ENCODE results near the gene BCAS4. TPM values are rescaled to one million over a fixed set of nuclear protein-coding genes. Genes with fewer than 3 reads are reported as not detected.

BCAS4 gene
- total and polyA plus RNA-seq, 2 donors (not counting 1 experiment from before 2014, with no cell fraction given) = 14.1 to 33.7 TPM

- Histone ChIP-seq H3K27ac (ENCODE audit: insufficient read depth, low read length) (no peak overlapping the region), H4K20me1 (ENCODE audit: control insufficient read depth, extremely low read depth, insufficient read depth, low read length) (no peaks in the 10 kb centered on the region)
- TF ChIP-seq EZH2 (IDR thresholded peaks at IDR 0.05; ENCODE audit: low read length, missing control alignments) = no peak
- TF ChIP-seq, protein P1, sequence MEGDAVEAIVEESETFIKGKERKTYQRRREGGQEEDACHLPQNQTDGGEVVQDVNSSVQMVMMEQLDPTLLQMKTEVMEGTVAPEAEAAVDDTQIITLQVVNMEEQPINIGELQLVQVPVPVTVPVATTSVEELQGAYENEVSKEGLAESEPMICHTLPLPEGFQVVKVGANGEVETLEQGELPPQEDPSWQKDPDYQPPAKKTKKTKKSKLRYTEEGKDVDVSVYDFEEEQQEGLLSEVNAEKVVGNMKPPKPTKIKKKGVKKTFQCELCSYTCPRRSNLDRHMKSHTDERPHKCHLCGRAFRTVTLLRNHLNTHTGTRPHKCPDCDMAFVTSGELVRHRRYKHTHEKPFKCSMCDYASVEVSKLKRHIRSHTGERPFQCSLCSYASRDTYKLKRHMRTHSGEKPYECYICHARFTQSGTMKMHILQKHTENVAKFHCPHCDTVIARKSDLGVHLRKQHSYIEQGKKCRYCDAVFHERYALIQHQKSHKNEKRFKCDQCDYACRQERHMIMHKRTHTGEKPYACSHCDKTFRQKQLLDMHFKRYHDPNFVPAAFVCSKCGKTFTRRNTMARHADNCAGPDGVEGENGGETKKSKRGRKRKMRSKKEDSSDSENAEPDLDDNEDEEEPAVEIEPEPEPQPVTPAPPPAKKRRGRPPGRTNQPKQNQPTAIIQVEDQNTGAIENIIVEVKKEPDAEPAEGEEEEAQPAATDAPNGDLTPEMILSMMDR (conservative IDR thresholded peaks at IDR 0.05 in 1 of 2, IDR thresholded peaks at IDR 0.05 in 1 of 2; ENCODE audit: low read depth in 1 of 2, low read length in 2 of 2) = no peak
Observed at GRCh38 chr20:50834599-50835005, 39.7 kb downstream of the BCAS4 start.

DNA sequence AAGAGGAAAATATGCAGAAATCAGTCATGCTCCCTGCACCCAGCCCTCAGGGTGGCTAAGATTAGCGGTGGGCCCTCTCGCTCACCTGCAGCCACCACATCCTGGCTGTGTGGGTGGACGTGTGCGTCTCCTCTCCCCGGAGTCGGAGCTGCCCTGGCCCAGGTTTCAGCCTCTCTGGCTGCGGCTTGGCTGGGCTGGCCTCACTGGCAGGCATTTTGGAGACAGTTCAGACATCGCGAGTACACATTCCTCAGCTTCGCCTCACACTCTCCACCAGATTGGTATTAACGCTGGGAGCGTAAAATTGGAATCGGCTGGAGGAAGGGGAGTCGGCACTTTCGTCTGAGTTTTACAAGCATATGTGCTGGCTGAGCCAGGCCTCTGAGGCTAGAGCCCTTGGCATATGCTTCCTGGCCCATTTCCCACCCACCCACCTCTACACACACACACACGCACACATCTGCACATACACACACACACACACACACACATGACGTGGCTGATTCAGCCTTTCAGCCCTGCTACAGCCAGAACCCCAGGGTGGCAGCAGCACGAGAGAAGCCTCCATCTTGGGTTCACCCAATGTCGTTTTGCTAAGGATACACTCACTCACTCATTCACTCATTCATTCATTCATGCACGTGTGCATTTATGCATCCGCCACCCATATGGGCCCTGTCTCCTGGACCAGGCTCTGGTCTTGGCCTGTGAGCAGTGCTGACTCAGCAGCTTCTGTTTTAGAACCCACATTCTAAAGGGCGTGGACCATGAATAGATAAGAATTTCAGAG lies 42.9 kb downstream of the BCAS4 start:
- DNase-seq (ENCODE audit: low read depth in 2 of 2) = peak; percentile 87 to 95
- peak overlapping the region; percentile 50 for H2AFZ ChIP-seq (ENCODE audit: low read length)
- H3K4me3 ChIP-seq (replicated peaks in 1 of 4; ENCODE audit: control extremely low read depth in 1 of 4, insufficient read depth in 1 of 4, low read depth in 3 of 4, low read length in 4 of 4) = peak overlapping the region in 1 of 4 experiments; percentile 14
- H3K27ac ChIP-seq (ENCODE audit: insufficient read depth, low read length) = peak overlapping the region; percentile 67
- no peak overlapping the region for H3K9ac ChIP-seq (ENCODE audit: insufficient read depth, low read length)
- H4K20me1 ChIP-seq (ENCODE audit: control insufficient read depth, extremely low read depth, insufficient read depth, low read length) = no peaks in the 10 kb centered on the region
- H3K4me1 ChIP-seq (ENCODE audit: control insufficient read depth, extremely low read depth, insufficient read depth, low read length) = peaks cover 10% of the 10 kb centered on the region
- H3K36me3 ChIP-seq (ENCODE audit: control insufficient read depth, insufficient read depth, low read length) = peaks cover 1% of the 10 kb centered on the region
- H3K4me2 ChIP-seq (ENCODE audit: extremely low read depth, insufficient read depth, low read length) = peak overlapping the region; percentile 32
- TF ChIP-seq EZH2 (IDR thresholded peaks at IDR 0.05; ENCODE audit: low read length, missing control alignments) = no peak
- TF ChIP-seq, protein P1 (conservative IDR thresholded peaks at IDR 0.05 in 1 of 2, IDR thresholded peaks at IDR 0.05 in 1 of 2; ENCODE audit: low read depth in 1 of 2, low read length in 2 of 2) = no peak
- H3K27me3 ChIP-seq (ENCODE audit: control insufficient read depth, insufficient read depth, low read length) = no peaks in the 10 kb centered on the region
- H3K79me2 ChIP-seq (ENCODE audit: control insufficient read depth, insufficient read depth, low read length) = no peaks in the 10 kb centered on the region
- no peaks in the 10 kb centered on the region for H3K9me3 ChIP-seq (ENCODE audit: control insufficient read depth, insufficient read depth, low read depth, low read length)

More at GRCh38 chr20:50834599-50835005, 39.7 kb downstream of the BCAS4 start:
- H3K4me3 ChIP-seq (replicated peaks in 1 of 4; ENCODE audit: control extremely low read depth in 1 of 4, insufficient read depth in 1 of 4, low read depth in 3 of 4, low read length in 4 of 4) = no peak overlapping the region
- no peak overlapping the region for H3K4me2 ChIP-seq (ENCODE audit: extremely low read depth, insufficient read depth, low read length)
- peaks cover 10% of the 10 kb centered on the region for H3K4me1 ChIP-seq (ENCODE audit: control insufficient read depth, extremely low read depth, insufficient read depth, low read length)
- H3K9me3 ChIP-seq (ENCODE audit: control insufficient read depth, insufficient read depth, low read depth, low read length) = no peaks in the 10 kb centered on the region
- H2AFZ ChIP-seq (ENCODE audit: low read length) = no peak overlapping the region
- no peaks in the 10 kb centered on the region for H3K79me2 ChIP-seq (ENCODE audit: control insufficient read depth, insufficient read depth, low read length)
- peak; percentile 89 to 96 for DNase-seq (ENCODE audit: low read depth in 2 of 2)
- peaks cover 2% of the 10 kb centered on the region for H3K36me3 ChIP-seq (ENCODE audit: control insufficient read depth, insufficient read depth, low read length)
- no peaks in the 10 kb centered on the region for H3K27me3 ChIP-seq (ENCODE audit: control insufficient read depth, insufficient read depth, low read length)
- H3K9ac ChIP-seq (ENCODE audit: insufficient read depth, low read length) = no peak overlapping the region

- H3K4me1 ChIP-seq (ENCODE audit: control insufficient read depth, extremely low read depth, insufficient read depth, low read length) = peaks cover 10% of the 10 kb centered on the region
- no peak overlapping the region for H2AFZ ChIP-seq (ENCODE audit: low read length)
- peak overlapping the region; percentile 67 for H3K27ac ChIP-seq (ENCODE audit: insufficient read depth, low read length)
- H3K27me3 ChIP-seq (ENCODE audit: control insufficient read depth, insufficient read depth, low read length) = no peaks in the 10 kb centered on the region
- H3K4me3 ChIP-seq (replicated peaks in 1 of 4; ENCODE audit: control extremely low read depth in 1 of 4, insufficient read depth in 1 of 4, low read depth in 3 of 4, low read length in 4 of 4) = no peak overlapping the region
- H3K9me3 ChIP-seq (ENCODE audit: control insufficient read depth, insufficient read depth, low read depth, low read length) = no peaks in the 10 kb centered on the region
- no peaks in the 10 kb centered on the region for H3K79me2 ChIP-seq (ENCODE audit: control insufficient read depth, insufficient read depth, low read length)
- no peaks in the 10 kb centered on the region for H3K36me3 ChIP-seq (ENCODE audit: control insufficient read depth, insufficient read depth, low read length)
- no peak for DNase-seq (ENCODE audit: low read depth in 2 of 2)
- TF ChIP-seq, protein P1 (conservative IDR thresholded peaks at IDR 0.05 in 1 of 2, IDR thresholded peaks at IDR 0.05 in 1 of 2; ENCODE audit: low read depth in 1 of 2, low read length in 2 of 2) = no peak
- no peak for TF ChIP-seq EZH2 (IDR thresholded peaks at IDR 0.05; ENCODE audit: low read length, missing control alignments)
- H3K4me2 ChIP-seq (ENCODE audit: extremely low read depth, insufficient read depth, low read length) = no peak overlapping the region
- H3K9ac ChIP-seq (ENCODE audit: insufficient read depth, low read length) = no peak overlapping the region
- no peaks in the 10 kb centered on the region for H4K20me1 ChIP-seq (ENCODE audit: control insufficient read depth, extremely low read depth, insufficient read depth, low read length)
Observed at GRCh38 chr20:50838322-50838625, 43.4 kb downstream of the BCAS4 start.

All from fibroblast of lung (primary cell).